Left ventricle myocardium inferior (tissue), 1 donor: ENCODE data around the gene ROR1. TPM values are rescaled to one million over a fixed set of nuclear protein-coding genes. Genes with fewer than 3 reads are reported as not detected.

Source experiments
- DNase-seq: peaks from one replicate; pipeline ENCODE4 v3.0.0-alpha.2; 2020
- H3K27ac ChIP-seq: fragments of 200-600 bp; replicated peaks from 2 replicates; pipeline ENCODE4 v1.8.0; 2021
- H3K27me3 ChIP-seq: fragments of 200-600 bp; 2 replicates; pipeline ENCODE4 v1.8.0; 2021; ENCODE audit warnings: low read depth
- H3K36me3 ChIP-seq: fragments of 200-600 bp; 2 replicates; pipeline ENCODE4 v1.8.0; 2021
- H3K4me1 ChIP-seq: fragments of 200-600 bp; 2 replicates; pipeline ENCODE4 v1.8.0; 2021
- H3K4me3 ChIP-seq: fragments of 200-600 bp; 2 replicates; pipeline ENCODE4 v1.8.0; 2021; ENCODE audit warnings: mild to moderate bottlenecking, moderate library complexity
- H3K9me3 ChIP-seq: fragments of 200-600 bp; replicated peaks from 2 replicates; pipeline ENCODE4 v1.8.0; 2021
- intact Hi-C: fragments of 100-400 bp; cut with micrococcal nuclease; formaldehyde crosslinking; loops from one replicate; pipeline ENCODE4 v1.11.0; 2022
- total RNA-seq: library from RNA; stranded (reverse); fragmentation: NEBNext Ultra II Directional; extraction: Animal tissue kit (Norgen Biotek cat#: 25700); gene quantifications from one replicate; pipeline ENCODE4 v1.2.1, GENCODE V29; 2021
- TF ChIP-seq, protein P1 (sequence below): fragments of 200-600 bp; IDR thresholded peaks from 2 replicates; pipeline ENCODE4 v1.8.0; 2021; ENCODE audit warnings: antibody characterized with exemption, mild to moderate bottlenecking, borderline replicate concordance
- donor health status: DM: no; HTN: yes; CAD: no; lungs with severe emphysema.

The ROR1 gene
- total RNA-seq, 1 donor from 2014 or later: 14.0 TPM

DNA sequence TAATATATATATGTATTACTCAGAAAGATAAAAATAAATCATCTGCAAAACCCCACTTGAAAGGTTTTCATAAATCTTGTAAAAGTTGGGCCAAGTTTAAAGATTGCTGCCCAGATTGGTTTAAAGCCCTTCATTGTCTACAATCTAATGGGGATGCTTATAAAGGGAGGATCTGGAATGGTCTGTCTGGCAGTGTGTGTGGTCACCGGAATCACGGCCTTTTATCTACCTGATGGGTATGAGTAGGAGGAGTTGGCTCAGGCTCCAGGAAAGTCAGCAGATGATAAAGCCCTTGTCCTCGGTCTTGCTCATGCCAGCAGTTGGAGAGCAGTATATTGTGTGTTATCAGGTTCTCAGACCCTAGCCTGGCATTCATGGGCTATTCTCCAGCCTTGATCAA is 197.7 kb downstream of the ROR1 start:
- H3K4me1 ChIP-seq: peaks cover 42% of the 10 kb centered on the region
- no peaks in the 10 kb centered on the region for H3K9me3 ChIP-seq
- H3K36me3 ChIP-seq: no peaks in the 10 kb centered on the region
- H3K27ac ChIP-seq: no peak overlapping the region
- no peak overlapping the region for H3K4me3 ChIP-seq
- intact Hi-C loops: no loop called here
- no peaks in the 10 kb centered on the region for H3K27me3 ChIP-seq
- no peak for DNase-seq
- TF ChIP-seq, protein P1, sequence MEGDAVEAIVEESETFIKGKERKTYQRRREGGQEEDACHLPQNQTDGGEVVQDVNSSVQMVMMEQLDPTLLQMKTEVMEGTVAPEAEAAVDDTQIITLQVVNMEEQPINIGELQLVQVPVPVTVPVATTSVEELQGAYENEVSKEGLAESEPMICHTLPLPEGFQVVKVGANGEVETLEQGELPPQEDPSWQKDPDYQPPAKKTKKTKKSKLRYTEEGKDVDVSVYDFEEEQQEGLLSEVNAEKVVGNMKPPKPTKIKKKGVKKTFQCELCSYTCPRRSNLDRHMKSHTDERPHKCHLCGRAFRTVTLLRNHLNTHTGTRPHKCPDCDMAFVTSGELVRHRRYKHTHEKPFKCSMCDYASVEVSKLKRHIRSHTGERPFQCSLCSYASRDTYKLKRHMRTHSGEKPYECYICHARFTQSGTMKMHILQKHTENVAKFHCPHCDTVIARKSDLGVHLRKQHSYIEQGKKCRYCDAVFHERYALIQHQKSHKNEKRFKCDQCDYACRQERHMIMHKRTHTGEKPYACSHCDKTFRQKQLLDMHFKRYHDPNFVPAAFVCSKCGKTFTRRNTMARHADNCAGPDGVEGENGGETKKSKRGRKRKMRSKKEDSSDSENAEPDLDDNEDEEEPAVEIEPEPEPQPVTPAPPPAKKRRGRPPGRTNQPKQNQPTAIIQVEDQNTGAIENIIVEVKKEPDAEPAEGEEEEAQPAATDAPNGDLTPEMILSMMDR: no peak

DNA sequence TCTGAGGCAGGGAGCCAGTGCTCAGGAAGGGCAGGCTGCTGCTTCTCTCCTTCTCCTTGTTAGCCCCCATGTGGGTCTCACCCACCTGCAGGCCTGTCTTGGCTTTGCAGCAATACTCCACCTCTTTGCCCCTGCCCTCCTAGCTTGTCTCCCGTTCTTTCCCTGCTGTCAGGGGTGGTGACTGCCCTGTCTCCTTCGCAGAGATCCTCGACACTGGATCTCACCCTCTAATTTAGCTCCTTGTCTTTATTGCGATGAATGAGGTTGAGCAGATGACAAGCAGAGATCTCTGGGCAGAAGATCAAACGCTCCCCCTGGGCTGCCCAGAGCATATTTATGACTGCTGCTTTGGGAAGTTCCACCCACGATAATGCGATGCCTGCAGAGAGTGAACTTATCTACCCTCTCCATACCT is 199.2 kb downstream of the ROR1 start:
- no peak for DNase-seq
- intact Hi-C loops: no loop called here
- Histone ChIP-seq H3K4me1 (peaks cover 36% of the 10 kb centered on the region), H3K27me3 (no peaks in the 10 kb centered on the region), H3K27ac (peak overlapping the region; percentile 19), H3K9me3 (no peaks in the 10 kb centered on the region), H3K4me3 (no peak overlapping the region), H3K36me3 (no peaks in the 10 kb centered on the region)
- TF ChIP-seq, protein P1: no peak

DNA sequence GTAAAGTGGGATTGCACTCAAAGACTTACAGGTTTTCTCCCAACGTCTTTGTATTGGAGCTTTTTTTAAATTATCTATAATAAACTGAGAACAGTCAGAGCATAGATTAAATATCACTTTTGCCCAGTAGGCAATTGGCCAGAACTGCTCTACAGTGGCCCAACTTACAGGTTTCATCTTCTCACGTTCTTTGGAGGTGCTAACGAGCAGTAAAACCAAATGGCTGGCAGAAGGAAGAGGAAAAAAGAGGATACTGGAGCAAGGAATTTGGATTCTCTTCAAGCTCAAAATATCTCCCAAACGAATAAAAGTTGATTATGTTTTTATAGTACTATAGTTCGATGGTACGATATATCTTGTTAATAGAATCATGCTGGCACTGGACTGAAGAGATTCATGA is 201.1 kb downstream of the ROR1 start:
- no peaks in the 10 kb centered on the region for H3K9me3 ChIP-seq
- H3K27ac ChIP-seq: no peak overlapping the region
- intact Hi-C loops: no loop called here
- no peaks in the 10 kb centered on the region for H3K27me3 ChIP-seq
- H3K36me3 ChIP-seq: no peaks in the 10 kb centered on the region
- TF ChIP-seq, protein P1: no peak
- DNase-seq: no peak
- H3K4me3 ChIP-seq: no peak overlapping the region
- peaks cover 19% of the 10 kb centered on the region for H3K4me1 ChIP-seq

DNA sequence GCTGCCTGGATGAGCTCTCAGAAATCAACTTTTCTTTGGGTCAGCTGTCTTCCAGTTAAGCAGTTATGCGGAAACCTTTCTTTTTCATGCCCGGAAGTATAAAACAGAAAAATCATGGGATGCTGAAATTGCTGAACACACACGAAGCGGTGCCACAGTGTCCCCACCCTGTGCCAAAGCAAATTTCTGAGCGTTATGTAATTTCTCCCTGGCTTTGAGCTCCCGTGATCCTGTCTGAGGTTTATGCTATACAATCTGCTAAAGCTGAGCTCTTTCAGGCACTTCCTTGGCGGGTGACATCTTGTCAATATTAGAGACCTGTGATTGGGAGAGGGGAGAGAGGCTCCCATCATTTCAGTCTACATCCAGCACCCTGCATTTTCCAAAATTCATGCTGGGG is 201.7 kb downstream of the ROR1 start:
- no peak overlapping the region for H3K27ac ChIP-seq
- no peak for DNase-seq
- TF ChIP-seq, protein P1: no peak
- H3K4me3 ChIP-seq: no peak overlapping the region
- no peaks in the 10 kb centered on the region for H3K27me3 ChIP-seq
- intact Hi-C loops: no loop called here
- no peaks in the 10 kb centered on the region for H3K36me3 ChIP-seq
- no peaks in the 10 kb centered on the region for H3K9me3 ChIP-seq
- H3K4me1 ChIP-seq: peaks cover 20% of the 10 kb centered on the region

DNA sequence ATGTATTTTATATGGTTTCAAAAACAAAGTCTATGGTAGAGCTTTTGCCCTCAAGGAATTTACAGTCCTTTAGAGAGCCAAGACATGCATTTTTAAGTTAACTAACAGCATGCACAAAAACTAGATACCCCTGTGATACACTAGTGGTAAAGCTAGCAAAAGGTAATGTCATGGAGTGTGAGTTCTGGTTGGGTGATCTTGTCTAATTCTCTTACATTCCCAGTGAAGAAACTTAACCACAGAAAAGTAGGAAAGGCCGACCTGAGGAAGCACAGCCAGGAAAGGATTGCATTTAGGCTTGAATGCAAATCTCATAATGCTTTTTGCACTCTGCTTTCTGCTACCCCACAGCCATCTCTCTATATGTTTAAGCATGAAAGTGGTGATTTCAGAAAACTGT is 202.2 kb downstream of the ROR1 start:
- Histone ChIP-seq H3K27ac (no peak overlapping the region), H3K9me3 (no peaks in the 10 kb centered on the region), H3K4me3 (no peak overlapping the region), H3K27me3 (no peaks in the 10 kb centered on the region), H3K4me1 (peaks cover 26% of the 10 kb centered on the region), H3K36me3 (no peaks in the 10 kb centered on the region)
- no peak for DNase-seq
- intact Hi-C loops: no loop called here
- TF ChIP-seq, protein P1: no peak

DNA sequence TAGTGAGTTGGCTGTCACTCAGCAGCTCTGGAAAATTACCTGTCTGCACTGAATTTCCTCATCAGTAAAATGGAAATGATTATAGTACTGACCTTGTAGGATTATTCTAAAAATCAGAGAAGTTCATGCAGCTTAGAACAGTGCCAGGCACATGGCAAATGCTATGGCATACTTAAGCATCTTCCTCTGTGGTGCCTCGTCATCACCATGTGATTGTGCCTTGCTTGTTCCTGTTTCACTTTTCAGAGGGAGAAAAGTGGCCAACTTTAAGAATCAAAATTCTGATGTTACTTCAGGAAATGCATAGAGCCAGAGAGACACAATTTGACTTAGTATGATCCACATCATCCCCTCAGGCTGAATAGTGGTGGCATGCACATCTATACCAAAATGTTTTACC is 203.6 kb downstream of the ROR1 start:
- peaks cover 23% of the 10 kb centered on the region for H3K4me1 ChIP-seq
- no peaks in the 10 kb centered on the region for H3K9me3 ChIP-seq
- no peak overlapping the region for H3K4me3 ChIP-seq
- intact Hi-C loops: no loop called here
- TF ChIP-seq, protein P1: no peak
- no peak overlapping the region for H3K27ac ChIP-seq
- DNase-seq: no peak
- H3K36me3 ChIP-seq: no peaks in the 10 kb centered on the region
- H3K27me3 ChIP-seq: no peaks in the 10 kb centered on the region
